Activated CD4-positive, alpha-beta memory T cell treated with anti-CD3 and anti-CD28 coated beads, Interleukin-2, amount 10 ng/mL, durations not matched to agents 7 days and 5 days (primary cell): ENCODE measurements around the gene EBI3. TPM values are rescaled to one million over a fixed set of nuclear protein-coding genes. Genes with fewer than 3 reads are reported as not detected.
"Not testable (repeated sequence)": the region's sequence is repeated elsewhere in the genome, so short reads cannot be mapped to it uniquely, and the experiment has no call there.

Experiments
- CTCF ChIA-PET: fragments of 350-600 bp; sonication (Branson Sonifier 250); formaldehyde crosslinking; loops from one replicate; lab custom pipeline; 2021; ENCODE audit warnings: antibody characterized with exemption, inconsistent platforms; lab: Charles Lee
- POLR2A ChIA-PET: fragments of 350-600 bp; sonication (Branson Sonifier 250); formaldehyde crosslinking; loops from one replicate; lab custom pipeline; 2021; ENCODE audit warnings: antibody characterized with exemption; lab: Charles Lee
- DNase-seq: peaks from one replicate; pipeline ENCODE4 v3.0.0-alpha.2; 2020
- H3K27ac Mint-ChIP-seq: one replicate; pipeline ENCODE4 v1.8.0; 2021; ENCODE audit warnings: mild to moderate bottlenecking, mixed read lengths
- H3K27me3 Mint-ChIP-seq: one replicate; pipeline ENCODE4 v1.8.0; 2021; ENCODE audit warnings: mixed read lengths
- H3K36me3 Mint-ChIP-seq: one replicate; pipeline ENCODE4 v1.8.0; 2021; ENCODE audit warnings: low read depth, mixed read lengths
- H3K4me1 Mint-ChIP-seq: one replicate; pipeline ENCODE4 v1.8.0; 2021; ENCODE audit warnings: mixed read lengths
- H3K4me3 Mint-ChIP-seq: one replicate; pipeline ENCODE4 v1.8.0; 2021; ENCODE audit warnings: mild to moderate bottlenecking, mixed read lengths
- H3K9me3 Mint-ChIP-seq: one replicate; pipeline ENCODE4 v1.8.0; 2021; ENCODE audit warnings: mixed read lengths
- total RNA-seq, 2 experiments: library from RNA; stranded (reverse); gene quantifications; one replicate each; pipeline ENCODE4 v1.2.3, GENCODE V29; 2021

Gene EBI3
- total RNA-seq, 2 experiments from 2014 or later: 4.0 TPM

GRCh38 chr19:4257025-4257424 is 27.7 kb downstream of the EBI3 start:
- no peaks in the 10 kb centered on the region for H3K9me3 Mint-ChIP-seq
- no peak overlapping the region for H3K27ac Mint-ChIP-seq
- no peak for DNase-seq
- H3K27me3 Mint-ChIP-seq: no peaks in the 10 kb centered on the region
- H3K36me3 Mint-ChIP-seq: peaks cover 51% of the 10 kb centered on the region
- no peak overlapping the region for H3K4me3 Mint-ChIP-seq
- POLR2A ChIA-PET: interaction anchor here (0.7 kb wide), 1 partner anchor 10 kb away, joined by 3 read pairs; the partner anchor contains the start of gene YJU2
- H3K4me1 Mint-ChIP-seq: peaks cover 1% of the 10 kb centered on the region
- CTCF ChIA-PET: interaction anchor here (1.3 kb wide), 2 partner anchors 10 to 27 kb away, joined by 3 to 8 read pairs; no protein-coding TSS in a partner anchor

- POLR2A ChIA-PET: no interaction called here
- peaks cover 43% of the 10 kb centered on the region for H3K36me3 Mint-ChIP-seq
Measured at GRCh38 chr19:4258181-4258580, 28.9 kb downstream of the EBI3 start.

DNA sequence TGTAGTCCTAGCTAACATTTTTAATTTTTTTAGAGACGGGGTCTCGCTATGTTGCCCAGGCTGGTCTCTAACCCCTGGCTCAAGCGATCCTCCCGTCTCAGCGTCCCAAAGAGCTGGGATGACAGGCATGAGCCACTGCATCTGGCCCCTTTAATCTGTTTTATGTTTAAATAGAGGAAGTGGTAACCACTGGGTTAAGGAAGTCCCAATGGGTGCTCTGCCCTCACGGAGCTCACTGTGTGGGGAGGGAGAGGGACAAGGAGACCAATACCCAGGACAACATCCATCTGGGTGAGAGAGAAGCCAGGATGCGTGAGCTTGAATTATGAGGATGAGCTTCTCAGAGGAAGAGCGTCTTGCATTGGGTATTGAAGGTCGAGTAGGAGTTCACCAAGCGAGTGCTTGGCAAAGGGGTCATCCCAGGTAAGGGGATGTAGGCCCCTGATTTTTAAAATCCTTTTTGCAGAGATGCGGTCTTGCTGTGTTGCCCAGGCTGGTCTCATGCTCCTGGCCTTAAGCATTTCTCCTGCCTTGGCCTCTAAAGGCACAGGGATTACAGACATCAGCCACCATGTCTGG is 31.4 kb downstream of the EBI3 start:
- Mint-ChIP-seq H3K27me3 (no peaks in the 10 kb centered on the region), H3K36me3 (peaks cover 33% of the 10 kb centered on the region), H3K27ac (peak overlapping the region; percentile 27), H3K4me1 (peaks cover 10% of the 10 kb centered on the region), H3K9me3 (no peaks in the 10 kb centered on the region), H3K4me3 (no peak overlapping the region)
- no peak for DNase-seq
- POLR2A ChIA-PET: no interaction called here
- CTCF ChIA-PET: interaction anchor here (1.2 to 1.4 kb wide), 2 partner anchors 92 to 140 kb away, joined by 3 read pairs; partner anchors contain the start of gene SH3GL1

More at GRCh38 chr19:4258181-4258580, 28.9 kb downstream of the EBI3 start:
- Mint-ChIP-seq H3K27me3 (no peaks in the 10 kb centered on the region), H3K27ac (no peak overlapping the region), H3K4me3 (no peak overlapping the region), H3K9me3 (no peaks in the 10 kb centered on the region), H3K4me1 (peaks cover 1% of the 10 kb centered on the region)
- DNase-seq: no peak
- CTCF ChIA-PET: interaction anchor here (0.6 kb wide), 1 partner anchor 9 kb away, joined by 3 read pairs; no protein-coding TSS in a partner anchor

GRCh38 chr19:4264812-4265211 is 35.5 kb downstream of the EBI3 start:
- peaks cover 41% of the 10 kb centered on the region for H3K36me3 Mint-ChIP-seq
- no peak overlapping the region for H3K4me3 Mint-ChIP-seq
- H3K27me3 Mint-ChIP-seq: no peaks in the 10 kb centered on the region
- peak overlapping the region; percentile 67 for H3K27ac Mint-ChIP-seq
- DNase-seq: no peak
- ChIA-PET POLR2A (interaction anchor here (0.9 kb wide), 1 partner anchor 18 kb away, joined by 3 read pairs; the partner anchor contains the start of gene YJU2), CTCF (interaction anchor here (0.7 to 5.6 kb wide), 2 partner anchors 46 to 88 kb away, joined by 3 to 69 read pairs; no protein-coding TSS in a partner anchor)
- peaks cover 20% of the 10 kb centered on the region for H3K4me1 Mint-ChIP-seq
- H3K9me3 Mint-ChIP-seq: no peaks in the 10 kb centered on the region

- Mint-ChIP-seq H3K27me3 (no peaks in the 10 kb centered on the region), H3K9me3 (no peaks in the 10 kb centered on the region), H3K4me3 (no peak overlapping the region), H3K27ac (no peak overlapping the region), H3K4me1 (peaks cover 18% of the 10 kb centered on the region), H3K36me3 (peaks cover 40% of the 10 kb centered on the region)
- DNase-seq: no peak
- POLR2A ChIA-PET: interaction anchor here (0.8 to 2.4 kb wide), 5 partner anchors 19 to 259 kb away, joined by 3 to 12 read pairs (median 5); partner anchors contain the start of genes CHAF1A, MPND, SH3GL1 and YJU2
- CTCF ChIA-PET: interaction anchor here (0.6 to 5.6 kb wide), 38 partner anchors 8 to 525 kb away, joined by 3 to 69 read pairs (median 4); partner anchors contain the start of genes CHAF1A, FEM1A, MPND and MRPL54
Measured at GRCh38 chr19:4266253-4267000, 37.1 kb downstream of the EBI3 start.

DNA sequence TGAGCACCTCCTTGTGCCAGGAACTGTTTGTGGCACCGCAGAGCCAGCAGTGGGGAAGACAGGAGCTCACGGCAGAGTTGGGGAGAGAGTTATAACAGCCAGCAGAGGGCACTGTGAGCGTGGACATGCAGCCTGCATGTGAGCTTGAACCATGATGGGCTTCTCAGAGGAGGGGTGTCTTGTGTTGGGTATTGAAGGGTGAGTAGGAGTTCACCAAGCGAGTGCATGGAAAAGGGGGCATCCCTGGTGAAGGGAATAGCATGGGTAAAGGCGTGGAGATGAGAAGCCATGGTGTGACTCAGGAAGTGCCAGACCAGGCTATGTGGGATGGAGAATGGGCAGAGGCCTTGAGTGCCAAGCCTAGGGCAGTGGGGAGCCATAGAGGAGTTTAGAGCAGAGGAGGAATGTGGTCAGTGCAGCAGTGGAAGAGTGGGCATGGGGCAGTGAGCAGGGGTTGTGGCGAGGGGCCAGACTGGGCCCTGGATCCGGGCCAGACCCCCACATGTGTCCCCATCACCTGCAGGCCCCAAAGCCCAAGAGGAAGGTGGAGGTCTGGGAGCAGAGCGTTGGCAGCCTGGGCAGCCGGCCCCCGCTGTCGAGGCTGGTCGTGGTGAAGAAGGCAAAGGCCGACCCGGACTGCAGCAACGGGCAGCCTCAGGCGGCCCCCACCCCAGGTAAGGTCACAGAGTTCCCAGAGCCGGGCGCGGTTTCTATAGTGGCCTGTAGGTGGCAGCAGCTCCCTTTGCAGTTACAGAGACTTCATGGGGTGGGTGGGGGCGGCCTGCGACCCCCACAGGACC is 38.0 kb downstream of the EBI3 start:
- H3K27me3 Mint-ChIP-seq: no peaks in the 10 kb centered on the region
- H3K36me3 Mint-ChIP-seq: peaks cover 43% of the 10 kb centered on the region
- H3K27ac Mint-ChIP-seq: no peak overlapping the region
- no peaks in the 10 kb centered on the region for H3K9me3 Mint-ChIP-seq
- CTCF ChIA-PET: interaction anchor here (0.5 to 5.6 kb wide), 42 partner anchors 8 to 524 kb away, joined by 3 to 69 read pairs (median 4); partner anchors contain the start of genes CHAF1A, FEM1A, FSD1 and MPND
- H3K4me3 Mint-ChIP-seq: no peak overlapping the region
- POLR2A ChIA-PET: interaction anchor here (0.8 to 2.4 kb wide), 5 partner anchors 20 to 258 kb away, joined by 3 to 12 read pairs (median 5); partner anchors contain the start of genes CHAF1A, MPND, SH3GL1 and YJU2
- peak; percentile 66 for DNase-seq
- peaks cover 18% of the 10 kb centered on the region for H3K4me1 Mint-ChIP-seq

DNA sequence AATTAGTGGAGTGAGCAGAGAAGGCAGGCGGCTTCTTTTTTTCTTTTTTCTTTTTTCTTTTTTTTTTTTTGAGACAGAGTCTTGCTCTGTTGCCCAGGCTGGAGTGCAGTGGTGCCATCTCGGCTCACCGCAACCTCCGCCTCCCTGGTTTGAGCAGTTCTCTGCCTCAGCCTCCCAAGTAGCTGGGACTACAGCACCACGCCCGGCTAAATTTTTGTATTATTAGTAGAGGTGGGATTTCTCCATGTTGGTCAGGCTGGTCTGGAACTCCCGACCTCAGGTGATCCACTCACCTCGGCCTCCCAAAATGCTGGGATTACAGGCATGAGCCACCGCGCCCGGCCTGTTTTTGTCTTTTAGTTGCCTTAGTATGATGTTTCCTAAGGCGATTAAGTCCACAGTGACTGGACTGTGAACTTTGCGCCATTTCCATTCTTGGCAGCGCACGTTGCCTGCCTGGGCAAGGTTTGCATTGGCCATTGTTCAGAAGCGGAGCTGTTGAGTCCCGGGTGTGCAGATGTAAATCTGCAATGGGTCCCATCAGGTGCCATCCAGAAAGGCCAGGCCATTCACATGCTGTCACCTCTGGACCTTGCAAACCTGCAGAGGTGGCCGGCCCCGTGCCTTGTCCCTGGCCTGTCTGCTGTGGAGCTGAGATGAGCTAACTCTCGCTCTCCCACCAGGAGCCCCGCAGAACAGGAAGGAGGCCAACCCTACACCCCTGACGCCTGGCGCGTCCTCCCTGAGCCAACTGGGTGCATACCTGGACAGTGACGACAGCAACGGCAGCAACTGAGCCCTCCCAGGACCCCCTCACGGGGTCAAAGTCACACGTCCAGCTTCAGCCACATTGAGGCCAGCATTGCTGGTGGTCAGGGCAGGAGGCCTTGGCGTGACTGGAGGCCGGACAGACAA is 38.8 kb downstream of the EBI3 start:
- Mint-ChIP-seq H3K4me3 (no peak overlapping the region), H3K9me3 (no peaks in the 10 kb centered on the region), H3K4me1 (peaks cover 18% of the 10 kb centered on the region), H3K27me3 (no peaks in the 10 kb centered on the region), H3K36me3 (peaks cover 43% of the 10 kb centered on the region), H3K27ac (no peak overlapping the region)
- POLR2A ChIA-PET: interaction anchor here (0.9 to 2.4 kb wide), 2 partner anchors 85 to 133 kb away, joined by 3 to 11 read pairs; partner anchors contain the start of genes CHAF1A and SH3GL1
- no peak for DNase-seq
- CTCF ChIA-PET: interaction anchor here (0.7 to 5.6 kb wide), 15 partner anchors 10 to 523 kb away, joined by 3 to 69 read pairs (median 6); partner anchors contain the start of genes FEM1A and MPND

- no peak for DNase-seq
- Mint-ChIP-seq H3K4me1 (peaks cover 18% of the 10 kb centered on the region), H3K36me3 (peaks cover 43% of the 10 kb centered on the region), H3K4me3 (no peak overlapping the region), H3K9me3 (no peaks in the 10 kb centered on the region), H3K27me3 (no peaks in the 10 kb centered on the region), H3K27ac (no peak overlapping the region)
- POLR2A ChIA-PET: interaction anchor here (0.9 to 2.4 kb wide), 2 partner anchors 84 to 133 kb away, joined by 3 to 11 read pairs; partner anchors contain the start of genes CHAF1A and SH3GL1
- CTCF ChIA-PET: interaction anchor here (1.2 to 5.6 kb wide), 5 partner anchors 9 to 256 kb away, joined by 5 to 69 read pairs (median 21); partner anchors contain the start of gene MPND
Measured at GRCh38 chr19:4268816-4269430, 39.6 kb downstream of the EBI3 start.

GRCh38 chr19:4272894-4273293 is 43.6 kb downstream of the EBI3 start:
- ChIA-PET POLR2A (no interaction called here), CTCF (interaction anchor here (0.6 kb wide), 1 partner anchor 570 kb away, joined by 6 read pairs; no protein-coding TSS in a partner anchor)
- no peak for DNase-seq

GRCh38 chr19:4274321-4274686 is 45.0 kb downstream of the EBI3 start:
- ChIA-PET CTCF (interaction anchor here (0.6 kb wide), 1 partner anchor 284 kb away, joined by 4 read pairs; no protein-coding TSS in a partner anchor), POLR2A (interaction anchor here (0.6 kb wide), 1 partner anchor 513 kb away, joined by 4 read pairs; the partner anchor contains the start of gene APBA3)
- not testable (repeated sequence) for H3K4me1 Mint-ChIP-seq, H3K9me3 Mint-ChIP-seq, H3K4me3 Mint-ChIP-seq, H3K27ac Mint-ChIP-seq, H3K27me3 Mint-ChIP-seq, DNase-seq
- H3K36me3 Mint-ChIP-seq: peaks cover 13% of the 10 kb centered on the region

More at GRCh38 chr19:4272894-4273293, 43.6 kb downstream of the EBI3 start:
- no peak overlapping the region for H3K27ac Mint-ChIP-seq
- H3K4me3 Mint-ChIP-seq: no peak overlapping the region
- no peaks in the 10 kb centered on the region for H3K4me1 Mint-ChIP-seq
- peaks cover 2% of the 10 kb centered on the region for H3K27me3 Mint-ChIP-seq
- H3K36me3 Mint-ChIP-seq: peaks cover 21% of the 10 kb centered on the region
- no peaks in the 10 kb centered on the region for H3K9me3 Mint-ChIP-seq
